Neuronal stem cell (in vitro differentiated cells): ENCODE measurements around the gene COQ9.

ENCODE experiments used
- DNase-seq: peaks from one replicate; pipeline ENCODE4 v3.0.0-alpha.2; 2013; ENCODE audit warnings: low spot score
- H2AFZ ChIP-seq: one replicate; pipeline ENCODE4 v1.6.1; 2013; ENCODE audit warnings: mild to moderate bottlenecking, low read length, inconsistent platforms
- H2AK5ac ChIP-seq: 2 replicates; pipeline ENCODE4 v1.6.1; 2013; ENCODE audit warnings: low read depth, mild to moderate bottlenecking, inconsistent platforms, low read length, moderate library complexity, mixed read lengths
- H2BK120ac ChIP-seq: 2 replicates; pipeline ENCODE4 v1.6.1; 2013; ENCODE audit warnings: low read depth, mild to moderate bottlenecking, inconsistent platforms, low read length, moderate library complexity, mixed read lengths
- H2BK12ac ChIP-seq: one replicate; pipeline ENCODE4 v1.6.1; 2013; ENCODE audit warnings: low read length, inconsistent platforms
- H2BK15ac ChIP-seq: 2 replicates; pipeline ENCODE4 v1.6.1; 2013; ENCODE audit warnings: mild to moderate bottlenecking, low read length, inconsistent platforms, mixed read lengths
- H2BK5ac ChIP-seq: one replicate; pipeline ENCODE4 v1.6.1; 2013; ENCODE audit warnings: inconsistent platforms, mild to moderate bottlenecking, low read length, moderate library complexity
- H3K14ac ChIP-seq: one replicate; pipeline ENCODE4 v1.6.1; 2013; ENCODE audit warnings: low read length, inconsistent platforms
- H3K18ac ChIP-seq: 2 replicates; pipeline ENCODE4 v1.6.1; 2013; ENCODE audit warnings: low read length, inconsistent platforms
- H3K23ac ChIP-seq: 2 replicates; pipeline ENCODE4 v1.6.1; 2013; ENCODE audit warnings: low read depth, mild to moderate bottlenecking, mixed read lengths, low read length, inconsistent platforms; ENCODE audit not compliant: poor library complexity
- H3K27ac ChIP-seq: replicated peaks from 3 replicates; pipeline ENCODE4 v1.5.1; 2013; ENCODE audit warnings: low read length, inconsistent platforms
- H3K27me3 ChIP-seq, 3 experiments: 2 replicates each; pipeline ENCODE4 v1.6.1; 2013; ENCODE audit warnings: low read length in 3 of 3, mild to moderate bottlenecking in 2 of 3, inconsistent platforms in 1 of 3, low read depth in 1 of 3, mixed read lengths in 1 of 3, moderate library complexity in 1 of 3; ENCODE audit not compliant: control insufficient read depth in 3 of 3, insufficient read depth in 3 of 3
- H3K36me3 ChIP-seq, 2 donors: replicated peaks in 1 of 2; 2 replicates each; pipeline ENCODE4 v1.6.1; 2013; ENCODE audit warnings: low read length in 2 of 2; ENCODE audit not compliant: control insufficient read depth in 2 of 2, insufficient read depth in 2 of 2
- H3K4ac ChIP-seq: 2 replicates; pipeline ENCODE4 v1.6.1; 2013; ENCODE audit warnings: inconsistent platforms, mild to moderate bottlenecking, low read length, moderate library complexity
- H3K4me1 ChIP-seq, 2 donors: 1 replicate in 1 of 2; 2 replicates in 1 of 2; pipeline ENCODE4 v1.6.1; 2013; ENCODE audit warnings: low read length in 2 of 2, low read depth in 1 of 2; ENCODE audit not compliant: control insufficient read depth in 2 of 2, insufficient read depth in 1 of 2
- H3K4me2 ChIP-seq: one replicate; pipeline ENCODE4 v1.6.1; 2013; ENCODE audit warnings: mild to moderate bottlenecking, low read length, inconsistent platforms; ENCODE audit not compliant: insufficient read depth, poor library complexity, severe bottlenecking
- H3K4me3 ChIP-seq, 2 donors: 2 replicates each; pipeline ENCODE4 v1.5.1; 2013; ENCODE audit warnings: low read length in 2 of 2, mild to moderate bottlenecking in 2 of 2, inconsistent platforms in 1 of 2, moderate library complexity in 1 of 2
- H3K79me1 ChIP-seq: one replicate; pipeline ENCODE4 v1.6.1; 2013; ENCODE audit warnings: low read depth, mild to moderate bottlenecking, inconsistent platforms, low read length, moderate library complexity
- H3K9ac ChIP-seq: one replicate; pipeline ENCODE4 v1.6.1; 2013; ENCODE audit warnings: mild to moderate bottlenecking, low read depth, low read length, inconsistent platforms; ENCODE audit not compliant: poor library complexity
- H3K9me3 ChIP-seq, 2 donors: replicated peaks in 1 of 2; 2 replicates each; pipeline versions ENCODE3 to v1.6.1; 2013; ENCODE audit warnings: low read length in 2 of 2, mild to moderate bottlenecking in 2 of 2, inconsistent platforms in 1 of 2, low read depth in 1 of 2, mixed read lengths in 1 of 2, moderate library complexity in 1 of 2; ENCODE audit not compliant: control insufficient read depth in 2 of 2, insufficient read depth in 1 of 2
- H4K8ac ChIP-seq: one replicate; pipeline ENCODE4 v1.6.1; 2013; ENCODE audit warnings: low read depth, mild to moderate bottlenecking, inconsistent platforms, low read length, moderate library complexity
- H4K91ac ChIP-seq: one replicate; pipeline ENCODE4 v1.6.1; 2013; ENCODE audit warnings: low read length, low read depth, mild to moderate bottlenecking, inconsistent platforms; ENCODE audit not compliant: poor library complexity
- WGBS, 2 donors: extraction: QIAGEN DNeasy Blood & Tissue Kit; methylation state at CpG; one replicate each; pipeline ENCODE4 v1.1.7; 2013; ENCODE audit warnings: missing lambda C conversion rate in 2 of 2, mixed read lengths in 1 of 2; ENCODE audit not compliant: insufficient read length in 2 of 2, insufficient replicate concordance in 1 of 2; ENCODE audit errors: extremely low coverage in 2 of 2; 5-methylcytosine and 5-hydroxymethylcytosine counted together

The COQ9 gene

DNA sequence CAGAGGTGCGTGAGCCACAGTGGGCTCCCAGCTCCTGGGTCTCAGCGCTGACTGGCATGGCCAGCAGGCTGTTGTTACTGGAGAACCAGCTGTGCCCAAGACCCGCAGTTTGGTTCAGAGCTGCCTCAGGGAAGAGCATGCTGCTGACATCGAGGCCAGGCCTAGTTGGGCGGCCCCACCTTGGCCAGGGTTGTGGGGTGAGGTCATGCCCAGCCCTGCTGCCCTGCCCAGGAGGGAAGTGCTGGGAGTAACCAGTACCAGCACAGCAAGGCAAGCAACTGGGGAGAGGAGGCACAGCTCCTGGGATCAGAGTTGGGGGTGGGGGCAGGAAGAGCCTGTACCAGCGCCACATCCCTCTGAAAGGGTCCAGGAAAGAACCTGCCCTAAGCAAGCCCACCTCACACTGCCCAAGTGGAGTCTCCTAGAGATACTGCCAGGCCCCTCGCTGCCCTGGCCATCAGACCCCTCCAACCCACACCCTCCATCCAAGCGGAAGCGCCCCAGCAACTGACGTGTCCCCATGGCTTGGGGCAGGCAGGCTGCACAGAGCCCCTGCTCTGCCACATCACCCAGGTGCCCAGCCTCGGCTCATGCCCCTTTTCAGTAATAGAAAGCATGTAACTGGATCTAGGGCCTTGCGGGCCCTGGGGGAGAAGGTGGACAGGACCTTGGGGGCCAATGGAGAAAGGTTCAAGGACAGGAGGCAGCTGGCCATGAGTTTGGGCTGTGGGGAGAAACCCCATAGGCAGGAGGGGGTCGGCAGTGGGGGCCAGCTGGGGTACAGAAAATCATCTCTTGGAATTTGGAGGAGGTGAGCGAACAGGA lies 38.0 kb downstream of the COQ9 start:
- H3K14ac ChIP-seq = peak overlapping the region; percentile 72
- peak overlapping the region; percentile 24 for H2BK120ac ChIP-seq
- H3K4me1 ChIP-seq = peaks cover 11 to 12% of the 10 kb centered on the region in 2 donors
- H3K4ac ChIP-seq = no peak overlapping the region
- H3K4me2 ChIP-seq = peak overlapping the region; percentile 73
- peak overlapping the region; percentile 46 for H2BK5ac ChIP-seq
- no CpG with 5 or more reads among the region's 14 CpGs for WGBS, 2 donors
- peak overlapping the region; percentile 46 to 90 for H3K4me3 ChIP-seq
- H2AFZ ChIP-seq = peak overlapping the region; percentile 96
- H4K8ac ChIP-seq = no peak overlapping the region
- H3K23ac ChIP-seq = peak overlapping the region; percentile 96
- H3K18ac ChIP-seq = peak overlapping the region; percentile 94
- no peaks in the 10 kb centered on the region for H3K36me3 ChIP-seq
- H3K27me3 ChIP-seq = peaks cover 0 to 28% (median 3%) of the 10 kb centered on the region in 3 experiments
- H2AK5ac ChIP-seq = peak overlapping the region; percentile 91
- peak overlapping the region; percentile 77 for H2BK15ac ChIP-seq
- no peak overlapping the region for H4K91ac ChIP-seq
- peaks cover 9% of the 10 kb centered on the region for H3K79me1 ChIP-seq
- no peak overlapping the region for H3K27ac ChIP-seq
- DNase-seq = no peak
- peak overlapping the region; percentile 43 for H2BK12ac ChIP-seq
- peak overlapping the region; percentile 81 for H3K9ac ChIP-seq
- peaks cover 3 to 7% of the 10 kb centered on the region in 2 donors for H3K9me3 ChIP-seq

DNA sequence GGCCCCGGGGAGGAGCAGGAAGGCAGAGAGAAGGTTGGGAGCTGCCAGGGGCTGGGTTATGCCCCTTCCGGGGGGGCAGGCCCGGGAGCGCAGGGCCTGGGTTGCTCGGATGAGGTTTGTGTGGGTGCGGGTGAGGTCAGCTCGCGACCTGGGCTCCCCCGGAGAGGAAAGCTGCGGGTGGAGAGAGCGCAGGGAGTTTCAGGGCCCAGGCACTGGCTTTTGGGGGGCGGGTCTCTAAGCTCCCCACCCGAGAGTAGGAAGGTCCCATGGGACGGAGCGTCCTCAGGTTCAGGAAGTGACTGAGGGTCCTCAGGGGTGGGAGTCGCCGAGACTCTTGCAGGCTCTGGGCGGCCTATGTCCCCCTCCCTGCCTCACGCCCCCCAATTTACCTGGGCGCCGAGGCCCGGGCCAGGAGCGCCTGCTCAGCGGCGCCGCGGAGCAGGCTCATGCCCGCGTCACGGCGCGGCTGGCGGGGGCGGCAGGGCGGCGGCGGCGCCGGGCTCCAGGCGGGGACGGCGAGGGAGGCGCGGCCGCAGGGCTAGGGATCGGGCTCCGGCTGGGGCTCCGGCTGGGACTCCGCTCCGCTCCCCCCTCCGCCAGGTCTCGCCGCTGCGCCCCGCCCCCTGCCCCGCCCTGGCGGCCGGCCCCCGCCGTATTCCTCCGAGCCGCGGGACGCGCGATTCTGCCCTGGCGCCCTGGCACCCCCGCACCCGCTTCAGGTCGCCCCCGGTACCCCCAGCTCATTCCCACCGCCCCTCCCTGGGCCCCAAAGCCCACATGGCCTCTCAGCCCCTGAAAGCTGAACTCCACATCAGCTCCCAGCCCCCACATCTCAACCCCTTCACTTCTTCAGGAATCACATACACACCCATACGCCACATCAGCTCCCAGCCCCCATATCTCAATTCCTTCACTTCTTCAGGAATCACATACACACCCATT lies 38.9 kb downstream of the COQ9 start, which contains the start of gene DOK4:
TSS of gene DOK4 (minus strand) at position 578 of the 942 bp plus-strand sequence. CDS start 6,986 bp downstream, outside the sequence.
- Histone ChIP-seq H3K4me2 (peak within 1 kb of the TSS; percentile 73), H3K4ac (no peak within 1 kb of the TSS), H3K27ac (no peak within 1 kb of the TSS), H3K14ac (peak within 1 kb of the TSS; percentile 72), H2BK15ac (peak within 1 kb of the TSS; percentile 77), H3K9ac (peak within 1 kb of the TSS; percentile 81), H2BK5ac (no peak within 1 kb of the TSS), H3K4me1 (peaks cover 9 to 11% of the 10 kb centered on the region in 2 donors), H3K23ac (peak within 1 kb of the TSS; percentile 80), H3K9me3 (peaks cover 3 to 7% of the 10 kb centered on the region in 2 donors), H3K36me3 (no peaks in the 10 kb centered on the region), H3K27me3 (peaks cover 0 to 28% (median 3%) of the 10 kb centered on the region in 3 experiments), H4K91ac (no peak within 1 kb of the TSS), H2BK120ac (peak within 1 kb of the TSS; percentile 81), H3K4me3 (peak within 1 kb of the TSS; percentile 46 to 90), H3K18ac (peak within 1 kb of the TSS; percentile 94), H2AK5ac (peak within 1 kb of the TSS; percentile 91), H3K79me1 (peaks cover 9% of the 10 kb centered on the region), H2AFZ (peak within 1 kb of the TSS; percentile 96), H2BK12ac (peak within 1 kb of the TSS; percentile 84), H4K8ac (peak within 1 kb of the TSS; percentile 70)
- 100% methylated on average over 1 of the region's 73 CpGs; no CpG with 5 or more reads in 1 of the 2 donors for WGBS, 2 donors
- peak; percentile 63 for DNase-seq

DNA sequence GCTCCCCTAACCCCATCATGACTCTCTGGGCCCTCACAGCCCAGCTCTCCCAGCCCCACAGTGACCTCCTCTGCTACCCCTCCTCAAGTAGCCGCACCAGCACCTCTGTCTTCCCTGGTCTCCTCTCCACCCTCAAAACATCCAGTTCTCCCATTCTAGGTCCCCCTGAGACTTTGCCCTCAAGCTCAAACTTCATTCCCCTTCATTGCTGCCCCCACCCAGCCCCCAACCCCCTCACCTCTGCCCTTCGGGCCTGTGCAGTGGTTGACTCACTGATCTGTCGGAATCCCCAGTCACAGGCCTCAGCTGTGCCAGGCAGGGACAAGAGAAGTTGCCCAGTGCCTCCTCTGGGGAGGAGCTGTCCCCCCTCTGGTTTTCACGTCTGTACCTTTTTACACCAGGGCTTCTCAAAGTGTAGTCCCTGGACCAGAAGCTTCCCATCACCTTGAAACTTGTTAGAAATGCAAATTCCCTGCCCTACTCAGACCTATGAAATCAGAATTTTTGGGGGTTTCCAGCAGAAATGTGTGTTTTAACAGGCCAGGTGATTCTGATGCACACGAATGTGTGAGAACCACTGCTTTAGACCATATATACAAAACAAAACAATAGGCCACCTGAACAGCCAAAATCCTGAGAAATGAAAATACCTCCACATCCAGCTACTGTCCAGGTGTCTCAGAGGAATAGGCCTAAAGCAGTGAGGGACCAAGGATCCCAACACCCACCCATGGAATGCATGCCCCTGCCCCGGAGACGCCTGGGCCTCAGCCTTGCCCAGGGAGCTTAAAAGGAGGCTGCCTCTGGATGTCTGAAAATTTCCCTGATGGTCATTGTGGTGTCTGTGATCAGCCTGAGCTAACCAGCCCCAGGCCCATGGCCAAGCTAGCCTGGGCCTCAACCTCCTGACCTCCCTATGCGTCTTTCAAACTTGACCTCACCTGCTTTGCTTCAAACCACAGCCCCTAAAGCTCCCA lies 39.9 kb downstream of the COQ9 start:
- Histone ChIP-seq H3K14ac (no peak overlapping the region), H3K36me3 (no peaks in the 10 kb centered on the region), H4K91ac (no peak overlapping the region), H3K27ac (no peak overlapping the region), H2AFZ (peak overlapping the region; percentile 96), H3K9me3 (peaks cover 3 to 7% of the 10 kb centered on the region in 2 donors), H2BK5ac (no peak overlapping the region), H3K4me3 (peak overlapping the region in 1 of 2 donors; percentile 42), H3K23ac (no peak overlapping the region), H3K27me3 (peaks cover 0 to 28% (median 3%) of the 10 kb centered on the region in 3 experiments), H3K4me1 (peaks cover 9 to 11% of the 10 kb centered on the region in 2 donors), H2BK15ac (no peak overlapping the region), H2BK12ac (no peak overlapping the region), H3K79me1 (peaks cover 9% of the 10 kb centered on the region), H3K4me2 (no peak overlapping the region), H3K4ac (no peak overlapping the region), H3K18ac (peak overlapping the region; percentile 23), H2BK120ac (no peak overlapping the region), H3K9ac (no peak overlapping the region), H4K8ac (peak overlapping the region; percentile 70), H2AK5ac (no peak overlapping the region)
- DNase-seq = no peak
- no CpG with 5 or more reads among the region's 8 CpGs for WGBS, 2 donors
